Fibroblast of lung (primary cell): ENCODE data around the gene LMNTD1. TPM values are rescaled to one million over a fixed set of nuclear protein-coding genes. Genes with fewer than 3 reads are reported as not detected.

Experiments
- DNase-seq, 2 donors: peaks; one replicate each; pipeline versions ENCODE4 v3.0.0 to v3.0.0-alpha.2; 2010; ENCODE audit warnings: low read depth in 2 of 2
- H2AFZ ChIP-seq: 2 replicates; pipeline ENCODE4 v1.5.1; 2012; ENCODE audit warnings: low read length, control low read depth, inconsistent platforms
- H3K27ac ChIP-seq: 2 replicates; pipeline ENCODE4 v1.5.1; 2011; ENCODE audit warnings: low read length, control low read depth; ENCODE audit not compliant: insufficient read depth
- H3K27me3 ChIP-seq: 2 replicates; pipeline ENCODE4 v1.5.1; 2011; ENCODE audit warnings: mild to moderate bottlenecking, low read length; ENCODE audit not compliant: control insufficient read depth, insufficient read depth
- H3K36me3 ChIP-seq: 2 replicates; pipeline ENCODE4 v1.5.1; 2011; ENCODE audit warnings: low read length; ENCODE audit not compliant: control insufficient read depth, insufficient read depth
- H3K4me1 ChIP-seq: 2 replicates; pipeline ENCODE4 v1.5.1; 2011; ENCODE audit warnings: low read length; ENCODE audit not compliant: control insufficient read depth, insufficient read depth; ENCODE audit errors: extremely low read depth
- H3K4me2 ChIP-seq: 2 replicates; pipeline ENCODE4 v1.5.1; 2011; ENCODE audit warnings: low read length, control low read depth; ENCODE audit not compliant: insufficient read depth; ENCODE audit errors: extremely low read depth
- H3K4me3 ChIP-seq, 4 experiments: fragments of 200-600 bp in 1 of 4; sonication (generic) in 1 of 4; replicated peaks in 1 of 4; 2 replicates each; pipeline ENCODE4 v1.5.1; 2011 to 2016; ENCODE audit warnings: low read length in 4 of 4, low read depth in 3 of 4, mild to moderate bottlenecking in 3 of 4, control low read depth in 2 of 4, inconsistent platforms in 1 of 4, mixed read lengths in 1 of 4; ENCODE audit not compliant: insufficient read depth in 1 of 4; ENCODE audit errors: control extremely low read depth in 1 of 4
- H3K79me2 ChIP-seq: 2 replicates; pipeline ENCODE4 v1.5.1; 2012; ENCODE audit warnings: mild to moderate bottlenecking, low read length, inconsistent platforms; ENCODE audit not compliant: control insufficient read depth, insufficient read depth
- H3K9ac ChIP-seq: 2 replicates; pipeline ENCODE4 v1.5.1; 2011; ENCODE audit warnings: mild to moderate bottlenecking, low read length, control low read depth; ENCODE audit not compliant: insufficient read depth
- H3K9me3 ChIP-seq: 2 replicates; pipeline ENCODE4 v1.5.1; 2012; ENCODE audit warnings: low read depth, low read length; ENCODE audit not compliant: control insufficient read depth, insufficient read depth
- H4K20me1 ChIP-seq: 2 replicates; pipeline ENCODE4 v1.5.1; 2011; ENCODE audit warnings: low read length; ENCODE audit not compliant: control insufficient read depth, insufficient read depth; ENCODE audit errors: extremely low read depth
- CTCF ChIP-seq, 2 donors: IDR thresholded peaks in 1 of 2; conservative IDR thresholded peaks in 1 of 2; 1 replicate in 1 of 2; 2 replicates in 1 of 2; pipeline ENCODE4 v1.5.1; 2011 to 2012; ENCODE audit warnings: low read length in 2 of 2, control low read depth in 1 of 2, inconsistent platforms in 1 of 2, low read depth in 1 of 2, mild to moderate bottlenecking in 1 of 2
- EZH2 ChIP-seq: IDR thresholded peaks from 2 replicates; pipeline ENCODE4 v1.5.1; 2012; ENCODE audit warnings: low read length, control low read depth, mild to moderate bottlenecking; ENCODE audit errors: missing control alignments
- polyA plus RNA-seq, 2 donors: library from polyadenylated mRNA; depleted of rRNA in 1 of 2; stranded (reverse) in 1 of 2; unstranded in 1 of 2; fragments of >200 nt; gene quantifications; 2 replicates each; pipeline ENCODE4 v1.2.1, GENCODE V29; 2011 to 2012; ENCODE audit warnings: missing spikeins in 1 of 2
- total RNA-seq: library from RNA; depleted of rRNA; stranded (reverse); fragments of >200 nt; gene quantifications from 2 replicates; pipeline ENCODE4 v1.2.1, GENCODE V29; 2014

Gene LMNTD1
- total and polyA plus RNA-seq, 2 donors (not counting 1 experiment from before 2014, with no cell fraction given) = not detected

DNA sequence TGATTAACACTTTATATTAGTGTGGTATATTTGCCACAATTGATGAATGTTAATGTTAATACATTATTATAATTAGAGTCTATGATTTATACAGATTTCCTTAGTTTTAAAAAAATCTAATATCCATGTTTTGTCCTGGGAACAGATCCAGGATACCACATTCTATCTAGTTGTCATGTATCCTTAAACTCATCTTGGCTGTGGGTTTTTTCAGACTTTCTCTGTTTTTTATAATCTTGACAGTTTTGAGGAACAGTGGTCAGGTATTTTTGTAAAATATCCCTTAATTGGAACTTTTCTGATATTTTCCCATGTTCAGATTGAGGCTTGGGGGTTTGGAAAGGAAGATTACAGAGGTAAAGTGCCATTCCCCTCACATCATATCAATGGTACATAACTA is 104.1 kb downstream of the LMNTD1 start:
- no peak overlapping the region for H3K4me2 ChIP-seq
- H4K20me1 ChIP-seq = no peaks in the 10 kb centered on the region
- H2AFZ ChIP-seq = no peak overlapping the region
- no peaks in the 10 kb centered on the region for H3K4me1 ChIP-seq
- H3K9me3 ChIP-seq = no peaks in the 10 kb centered on the region
- TF ChIP-seq CTCF (conservative IDR thresholded peaks at IDR 0.05 in 1 of 2, IDR thresholded peaks at IDR 0.05 in 1 of 2; ENCODE audit: low read depth in 1 of 2, low read length in 2 of 2) = no peak
- TF ChIP-seq EZH2 = no peak
- H3K79me2 ChIP-seq = no peaks in the 10 kb centered on the region
- H3K4me3 ChIP-seq = no peak overlapping the region
- no peak for DNase-seq
- no peaks in the 10 kb centered on the region for H3K27me3 ChIP-seq
- no peaks in the 10 kb centered on the region for H3K36me3 ChIP-seq
- H3K27ac ChIP-seq = no peak overlapping the region
- H3K9ac ChIP-seq = no peak overlapping the region

DNA sequence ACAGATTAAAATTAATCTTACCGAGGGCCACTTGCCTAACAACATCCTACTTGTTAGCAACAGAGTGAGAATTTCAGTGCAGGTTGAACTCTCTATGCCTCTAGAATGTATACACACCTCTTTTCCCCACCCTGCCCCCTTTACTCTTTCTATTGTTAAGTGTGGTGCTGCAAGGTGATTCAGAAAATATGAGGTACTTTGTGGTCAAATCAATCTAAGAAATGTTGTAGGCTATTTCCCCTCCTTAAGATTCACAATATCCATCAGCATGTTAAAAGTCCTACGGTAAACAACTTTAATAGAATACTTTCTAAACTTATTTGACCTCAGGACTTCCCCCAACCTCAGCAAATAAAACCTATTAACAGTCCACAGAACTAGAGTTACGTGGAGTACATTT is 106.0 kb downstream of the LMNTD1 start:
- no peaks in the 10 kb centered on the region for H3K79me2 ChIP-seq
- no peak for DNase-seq
- H3K27ac ChIP-seq = no peak overlapping the region
- no peak overlapping the region for H3K4me2 ChIP-seq
- H3K36me3 ChIP-seq = no peaks in the 10 kb centered on the region
- no peak overlapping the region for H3K4me3 ChIP-seq
- H4K20me1 ChIP-seq = no peaks in the 10 kb centered on the region
- no peak for TF ChIP-seq EZH2
- TF ChIP-seq CTCF (conservative IDR thresholded peaks at IDR 0.05 in 1 of 2, IDR thresholded peaks at IDR 0.05 in 1 of 2; ENCODE audit: low read depth in 1 of 2, low read length in 2 of 2) = no peak
- no peak overlapping the region for H3K9ac ChIP-seq
- no peak overlapping the region for H2AFZ ChIP-seq
- H3K9me3 ChIP-seq = no peaks in the 10 kb centered on the region
- H3K27me3 ChIP-seq = no peaks in the 10 kb centered on the region
- H3K4me1 ChIP-seq = no peaks in the 10 kb centered on the region

- DNase-seq = peak; percentile 35 to 65
- H3K4me2 ChIP-seq = no peak overlapping the region
Measured at GRCh38 chr12:25438638-25439037, 114.4 kb downstream of the LMNTD1 start.

More at GRCh38 chr12:25438638-25439037, 114.4 kb downstream of the LMNTD1 start:
- Histone ChIP-seq H3K79me2 (no peaks in the 10 kb centered on the region), H4K20me1 (no peaks in the 10 kb centered on the region), H2AFZ (no peak overlapping the region), H3K9ac (no peak overlapping the region), H3K36me3 (no peaks in the 10 kb centered on the region), H3K9me3 (no peaks in the 10 kb centered on the region), H3K27me3 (no peaks in the 10 kb centered on the region), H3K27ac (no peak overlapping the region), H3K4me1 (peaks cover 5% of the 10 kb centered on the region), H3K4me3 (no peak overlapping the region)
- TF ChIP-seq EZH2 = no peak
- TF ChIP-seq CTCF (conservative IDR thresholded peaks at IDR 0.05 in 1 of 2, IDR thresholded peaks at IDR 0.05 in 1 of 2; ENCODE audit: low read depth in 1 of 2, low read length in 2 of 2) = no peak
